Measurements from ENCODE around the gene ACTN4.

ACTN4 gene

GRCh38 chr19:38656171-38656981 lies 8.9 kb downstream of the ACTN4 start:
- DNase-seq (ENCODE audit: extremely low read depth, insufficient read length), result no peak
- H3K36me3 ChIP-seq (ENCODE audit: control insufficient read depth, insufficient read depth, low read length), result peaks cover 4% of the 10 kb centered on the region
- H3K27me3 ChIP-seq (replicated peaks; ENCODE audit: control insufficient read depth, insufficient read depth, low read length), result no peaks in the 10 kb centered on the region
- no peak overlapping the region for H3K4me3 ChIP-seq (replicated peaks; ENCODE audit: low read depth, low read length)
- TF ChIP-seq, protein P1, sequence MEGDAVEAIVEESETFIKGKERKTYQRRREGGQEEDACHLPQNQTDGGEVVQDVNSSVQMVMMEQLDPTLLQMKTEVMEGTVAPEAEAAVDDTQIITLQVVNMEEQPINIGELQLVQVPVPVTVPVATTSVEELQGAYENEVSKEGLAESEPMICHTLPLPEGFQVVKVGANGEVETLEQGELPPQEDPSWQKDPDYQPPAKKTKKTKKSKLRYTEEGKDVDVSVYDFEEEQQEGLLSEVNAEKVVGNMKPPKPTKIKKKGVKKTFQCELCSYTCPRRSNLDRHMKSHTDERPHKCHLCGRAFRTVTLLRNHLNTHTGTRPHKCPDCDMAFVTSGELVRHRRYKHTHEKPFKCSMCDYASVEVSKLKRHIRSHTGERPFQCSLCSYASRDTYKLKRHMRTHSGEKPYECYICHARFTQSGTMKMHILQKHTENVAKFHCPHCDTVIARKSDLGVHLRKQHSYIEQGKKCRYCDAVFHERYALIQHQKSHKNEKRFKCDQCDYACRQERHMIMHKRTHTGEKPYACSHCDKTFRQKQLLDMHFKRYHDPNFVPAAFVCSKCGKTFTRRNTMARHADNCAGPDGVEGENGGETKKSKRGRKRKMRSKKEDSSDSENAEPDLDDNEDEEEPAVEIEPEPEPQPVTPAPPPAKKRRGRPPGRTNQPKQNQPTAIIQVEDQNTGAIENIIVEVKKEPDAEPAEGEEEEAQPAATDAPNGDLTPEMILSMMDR (IDR thresholded peaks at IDR 0.05; ENCODE audit: insufficient read depth, low read length, poor library complexity, severe bottlenecking), result no peak

DNA sequence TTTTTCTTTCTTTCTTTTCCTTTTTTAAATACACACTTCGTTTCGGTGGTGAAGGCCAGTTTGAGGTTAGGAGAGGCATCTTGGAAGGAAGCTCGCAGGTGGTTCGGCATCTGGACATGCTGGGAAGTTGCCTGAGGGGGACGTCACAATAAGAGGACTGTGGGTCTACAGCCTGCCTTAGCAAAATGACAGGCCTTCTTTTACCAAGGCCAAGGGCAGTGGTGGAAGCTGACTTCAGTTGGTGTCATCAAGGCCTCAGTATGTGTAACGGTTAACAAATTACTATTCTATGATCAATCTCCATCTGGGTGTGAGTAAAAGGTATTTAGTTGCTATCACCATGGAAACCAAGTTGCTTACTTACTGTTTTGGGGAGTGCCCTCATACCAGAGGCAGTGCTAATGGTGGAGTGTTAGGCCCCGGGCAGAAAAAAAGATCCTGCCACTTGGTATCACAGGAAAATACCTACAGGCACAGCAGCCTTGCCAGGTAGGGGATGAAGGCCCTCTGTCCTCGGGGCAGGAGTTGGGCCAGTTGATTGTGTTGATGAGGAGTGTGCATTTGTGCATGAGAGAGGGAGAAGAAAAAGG lies 10.3 kb downstream of the ACTN4 start:
- Histone ChIP-seq H3K4me3 (replicated peaks; ENCODE audit: low read depth, low read length) (no peak overlapping the region), H3K27me3 (replicated peaks; ENCODE audit: control insufficient read depth, insufficient read depth, low read length) (no peaks in the 10 kb centered on the region), H3K36me3 (ENCODE audit: control insufficient read depth, insufficient read depth, low read length) (peaks cover 5% of the 10 kb centered on the region)
- DNase-seq (ENCODE audit: extremely low read depth, insufficient read length), result no peak
- TF ChIP-seq, protein P1 (IDR thresholded peaks at IDR 0.05; ENCODE audit: insufficient read depth, low read length, poor library complexity, severe bottlenecking), result no peak

GRCh38 chr19:38658462-38659306 lies 11.2 kb downstream of the ACTN4 start:
- Histone ChIP-seq H3K27me3 (replicated peaks; ENCODE audit: control insufficient read depth, insufficient read depth, low read length) (no peaks in the 10 kb centered on the region), H3K36me3 (ENCODE audit: control insufficient read depth, insufficient read depth, low read length) (peaks cover 6% of the 10 kb centered on the region), H3K4me3 (replicated peaks; ENCODE audit: low read depth, low read length) (no peak overlapping the region)
- DNase-seq (ENCODE audit: extremely low read depth, insufficient read length), result no peak
- TF ChIP-seq, protein P1 (IDR thresholded peaks at IDR 0.05; ENCODE audit: insufficient read depth, low read length, poor library complexity, severe bottlenecking), result no peak

DNA sequence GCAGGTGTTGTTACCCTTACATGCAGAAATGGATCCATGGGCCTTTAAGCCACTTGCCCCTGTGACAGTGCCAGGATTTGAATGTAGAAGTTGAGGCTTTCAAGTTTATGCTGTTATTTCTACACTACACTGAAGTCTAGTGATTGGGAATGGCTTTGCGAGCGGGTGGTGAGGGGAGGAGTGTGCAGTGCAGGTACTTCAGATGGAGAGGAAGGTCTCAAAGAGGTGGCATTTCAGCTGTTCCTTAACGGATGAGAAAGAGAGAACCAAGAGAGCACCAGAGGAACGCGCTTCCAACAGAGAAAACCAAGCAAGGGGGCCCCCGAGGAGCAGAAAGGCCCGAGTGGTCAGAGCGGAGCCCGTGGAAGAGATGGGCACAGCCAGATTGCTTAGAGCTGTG lies 13.3 kb downstream of the ACTN4 start:
- Histone ChIP-seq H3K27me3 (replicated peaks; ENCODE audit: control insufficient read depth, insufficient read depth, low read length) (no peaks in the 10 kb centered on the region), H3K36me3 (ENCODE audit: control insufficient read depth, insufficient read depth, low read length) (peaks cover 6% of the 10 kb centered on the region), H3K4me3 (replicated peaks; ENCODE audit: low read depth, low read length) (no peak overlapping the region)
- DNase-seq (ENCODE audit: extremely low read depth, insufficient read length), result no peak
- TF ChIP-seq, protein P1 (IDR thresholded peaks at IDR 0.05; ENCODE audit: insufficient read depth, low read length, poor library complexity, severe bottlenecking), result no peak

DNA sequence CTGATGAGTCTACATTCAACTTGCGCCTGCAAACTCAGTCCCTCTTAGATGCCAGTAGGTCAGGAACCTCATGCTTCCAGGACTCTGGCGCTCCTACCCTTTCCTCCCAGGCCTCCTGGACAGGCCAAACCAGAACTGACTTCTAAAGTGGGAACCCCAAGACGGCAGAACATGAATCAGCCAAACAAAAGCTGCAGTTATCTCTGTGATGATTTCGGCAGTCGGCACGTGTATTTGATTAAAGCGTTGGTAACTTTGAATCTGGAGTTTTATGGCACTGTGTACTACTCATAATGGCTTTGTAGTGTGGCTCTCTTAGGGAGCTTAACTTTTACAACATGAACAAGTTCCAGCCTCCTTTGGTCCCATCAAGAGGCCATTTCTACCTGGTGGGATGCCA lies 13.7 kb downstream of the ACTN4 start:
- Histone ChIP-seq H3K4me3 (replicated peaks; ENCODE audit: low read depth, low read length) (no peak overlapping the region), H3K36me3 (ENCODE audit: control insufficient read depth, insufficient read depth, low read length) (peaks cover 6% of the 10 kb centered on the region), H3K27me3 (replicated peaks; ENCODE audit: control insufficient read depth, insufficient read depth, low read length) (no peaks in the 10 kb centered on the region)
- no peak for DNase-seq (ENCODE audit: extremely low read depth, insufficient read length)
- TF ChIP-seq, protein P1 (IDR thresholded peaks at IDR 0.05; ENCODE audit: insufficient read depth, low read length, poor library complexity, severe bottlenecking), result no peak

All from GM06990 (cell line).